Endothelial cell of umbilical vein (primary cell): Measurements from ENCODE around the gene NWD2. TPM values are rescaled to one million over a fixed set of nuclear protein-coding genes. Genes with fewer than 3 reads are reported as not detected.

ENCODE experiments used
- BruUV-seq: library from RNA; stranded (reverse); fragments of 400-500 nt; replicated peaks from 2 replicates; lab custom pipeline; 2021; lab: Mats Ljungman, UMichigan
- CTCF ChIA-PET: fragments of 300-600, 350-600 bp; sonication (Branson Sonifier 250); formaldehyde crosslinking; loops from one replicate; lab custom pipeline; 2021; ENCODE audit warnings: antibody characterized with exemption, inconsistent platforms; lab: Charles Lee
- POLR2A ChIA-PET: fragments of 300-600, 350-600 bp; sonication (Branson Sonifier 250); formaldehyde crosslinking; loops from one replicate; lab custom pipeline; 2021; ENCODE audit warnings: antibody characterized with exemption, inconsistent platforms; lab: Charles Lee
- DNase-seq: peaks from one replicate; pipeline ENCODE4 v3.0.0-alpha.2; 2011; ENCODE audit warnings: low read depth, low spot score
- FAIRE-seq: peaks from 2 replicates; lab custom pipeline; 2011; peaks lifted over from hg19 to GRCh38; lab: Jason Lieb, UNC
- H2AFZ ChIP-seq: 2 replicates; pipeline ENCODE4 v1.6.0; 2012; ENCODE audit warnings: low read depth, low read length, control low read depth, inconsistent platforms
- H3K27ac ChIP-seq: 2 replicates; pipeline ENCODE4 v1.5.1; 2011; ENCODE audit warnings: low read depth, mild to moderate bottlenecking, control low read depth, low read length, moderate library complexity; ENCODE audit not compliant: insufficient read depth
- H3K27me3 ChIP-seq, 2 experiments: 2 replicates each; pipeline versions ENCODE4 v1.6.0 to v1.6.1; 2011; ENCODE audit warnings: low read length in 2 of 2, mixed read lengths in 1 of 2; ENCODE audit not compliant: control insufficient read depth in 2 of 2, insufficient read depth in 2 of 2
- H3K36me3 ChIP-seq, 2 experiments: 2 replicates in 1 of 2; 3 replicates in 1 of 2; pipeline ENCODE4 v1.5.1; 2011; ENCODE audit warnings: low read length in 2 of 2, mild to moderate bottlenecking in 1 of 2, moderate library complexity in 1 of 2; ENCODE audit not compliant: control insufficient read depth in 2 of 2, insufficient read depth in 2 of 2; ENCODE audit errors: extremely low read depth in 1 of 2
- H3K4me1 ChIP-seq: 3 replicates; pipeline ENCODE4 v1.5.1; 2011; ENCODE audit warnings: mild to moderate bottlenecking, low read length; ENCODE audit not compliant: control insufficient read depth, insufficient read depth; ENCODE audit errors: extremely low read depth
- H3K4me2 ChIP-seq: 2 replicates; pipeline ENCODE4 v1.6.1; 2011; ENCODE audit warnings: low read length, control low read depth, mixed read lengths; ENCODE audit not compliant: insufficient read depth
- H3K4me3 ChIP-seq, 3 experiments: fragments of 200-600 bp in 1 of 3; sonication (generic), shearing (Covaris generic) in 1 of 3; replicated peaks in 1 of 3; 2 replicates each; pipeline ENCODE4 v1.5.1; 2011 to 2016; ENCODE audit warnings: control low read depth in 3 of 3, low read length in 3 of 3, mild to moderate bottlenecking in 2 of 3, inconsistent platforms in 1 of 3, low read depth in 1 of 3, moderate library complexity in 1 of 3; ENCODE audit not compliant: insufficient read depth in 1 of 3
- H3K79me2 ChIP-seq: 2 replicates; pipeline ENCODE4 v1.6.0; 2012; ENCODE audit warnings: low read length, inconsistent platforms; ENCODE audit not compliant: control insufficient read depth, insufficient read depth
- H3K9ac ChIP-seq: replicated peaks from 2 replicates; pipeline ENCODE3; 2011; ENCODE audit warnings: low read length, control low read depth; ENCODE audit not compliant: insufficient read depth; ENCODE audit errors: extremely low read depth
- H3K9me1 ChIP-seq: replicated peaks from 3 replicates; pipeline ENCODE4 v1.6.0; 2011; ENCODE audit warnings: mild to moderate bottlenecking, low read length; ENCODE audit not compliant: control insufficient read depth, insufficient read depth; ENCODE audit errors: extremely low read depth
- H3K9me3 ChIP-seq: replicated peaks from 2 replicates; pipeline ENCODE4 v1.5.1; 2012; ENCODE audit warnings: low read length, inconsistent platforms; ENCODE audit not compliant: control insufficient read depth, insufficient read depth
- H4K20me1 ChIP-seq: replicated peaks from 2 replicates; pipeline ENCODE3; 2011; ENCODE audit warnings: mild to moderate bottlenecking, low read length; ENCODE audit not compliant: control insufficient read depth, insufficient read depth; ENCODE audit errors: extremely low read depth
- CTCF ChIP-seq, 2 donors: IDR thresholded peaks; 1 replicate in 1 of 2; 2 replicates in 1 of 2; pipeline ENCODE4 v1.5.1; 2011; ENCODE audit warnings: low read length in 2 of 2, mild to moderate bottlenecking in 2 of 2, moderate library complexity in 2 of 2, control low read depth in 1 of 2, inconsistent platforms in 1 of 2, low read depth in 1 of 2; ENCODE audit not compliant: insufficient read depth in 1 of 2; ENCODE audit errors: extremely low read depth in 1 of 2
- GATA2 ChIP-seq: IDR thresholded peaks from 2 replicates; pipeline ENCODE4 v1.7.0; 2011; ENCODE audit warnings: low read depth, mild to moderate bottlenecking, moderate library complexity, mixed read lengths, low read length; ENCODE audit not compliant: insufficient read length, insufficient read depth
- MAX ChIP-seq: IDR thresholded peaks from 2 replicates; pipeline ENCODE4 v1.6.1; 2011; ENCODE audit not compliant: insufficient read depth, insufficient read length
- MYC ChIP-seq: IDR thresholded peaks from one replicate; pipeline ENCODE4 v1.6.1; 2011; ENCODE audit warnings: mild to moderate bottlenecking, low read depth, low read length
- POLR2AphosphoS5 ChIP-seq: IDR thresholded peaks from 2 replicates; pipeline ENCODE4 v1.6.1; 2012; ENCODE audit warnings: low read depth, mild to moderate bottlenecking, control low read depth, low read length, moderate library complexity; ENCODE audit not compliant: insufficient read depth
- dilution Hi-C: fragments of 300-500 bp; cut with MboI; formaldehyde crosslinking; loops from one replicate; pipeline ENCODE4 v1.15.0; 2019; ENCODE audit warnings: low sequenced_read_pairs; ENCODE audit not compliant: extremely low pct_ligation_motif_present
- intact Hi-C: fragments of 100-400 bp; cut with micrococcal nuclease; formaldehyde crosslinking; loops from one replicate; pipeline ENCODE4 v1.10.0; 2022
- polyA plus RNA-seq, 4 experiments: library from polyadenylated mRNA; depleted of rRNA in 3 of 4; stranded (reverse) in 3 of 4; unstranded in 1 of 4; fragments of >200 nt; gene quantifications; 2 replicates each; pipeline versions ENCODE4 v1.2.1 to v1.2.3, GENCODE V29; 2011 to 2012; ENCODE audit warnings: missing spikeins in 1 of 4
- total RNA-seq: library from RNA; stranded (reverse); gene quantifications from 2 replicates; pipeline ENCODE4 v1.2.3, GENCODE V29; 2021

The NWD2 gene
- total and polyA plus RNA-seq, 2 donors (not counting 3 experiments of a cell fraction or from before 2014, with no cell fraction given): not detected

DNA sequence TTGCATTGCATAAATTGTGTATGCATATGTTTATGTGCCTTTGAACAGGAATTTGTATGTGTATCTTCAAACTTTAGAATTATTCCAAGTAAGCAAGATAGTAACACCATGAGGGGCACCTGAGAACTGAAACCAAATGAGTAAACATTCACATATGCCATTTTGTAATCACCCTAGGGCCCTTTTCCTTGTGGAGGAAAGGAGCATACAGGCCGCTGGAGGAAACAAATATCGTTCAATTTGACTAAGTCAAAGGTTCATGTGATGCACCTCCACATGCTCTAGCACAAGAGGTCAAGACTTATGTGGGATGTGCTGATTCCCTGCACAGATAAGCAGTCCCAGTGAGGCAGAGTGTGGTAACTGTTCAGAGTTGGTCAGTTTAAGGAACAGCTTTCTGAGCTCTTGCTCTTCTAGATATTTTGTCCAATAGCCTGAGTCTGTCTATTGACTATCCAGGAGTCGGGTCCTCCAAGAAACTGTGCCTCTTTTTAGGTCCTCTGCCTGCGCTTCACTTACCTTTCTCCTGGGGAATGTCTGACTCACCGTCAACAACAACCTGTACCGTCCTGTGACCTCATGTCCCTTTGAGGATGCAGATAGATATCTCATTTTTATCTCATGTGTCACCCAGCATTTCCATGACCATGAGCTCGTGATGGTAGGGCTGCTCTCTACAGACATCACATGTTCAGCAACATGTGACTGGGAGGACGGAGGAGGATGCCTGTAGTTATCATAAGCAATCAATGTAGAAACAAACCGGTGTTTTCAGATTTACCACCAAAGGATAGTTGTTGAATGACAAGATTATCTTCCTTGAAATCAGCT lies 196.9 kb downstream of the NWD2 start:
- no peak overlapping the region for H2AFZ ChIP-seq
- intact Hi-C loops: no loop called here
- TF ChIP-seq MYC (no peak), GATA2 (no peak), POLR2AphosphoS5 (no peak), CTCF (IDR thresholded peaks at IDR 0.05; ENCODE audit: extremely low read depth in 1 of 2, insufficient read depth in 1 of 2, low read depth in 1 of 2, low read length in 2 of 2) (no peak), MAX (no peak)
- H3K4me3 ChIP-seq: no peak overlapping the region
- H3K27ac ChIP-seq: no peak overlapping the region
- H3K9ac ChIP-seq: no peak overlapping the region
- DNase-seq (no peak), FAIRE-seq (no peak)
- no peaks in the 10 kb centered on the region for H3K9me1 ChIP-seq
- no peaks in the 10 kb centered on the region for H4K20me1 ChIP-seq
- ChIA-PET CTCF (interaction anchor here (1.1 to 4.2 kb wide), 3 partner anchors 12 to 125 kb away, joined by 3 to 23 read pairs (median 4); a partner anchor contains a TSS), POLR2A (no interaction called here)
- H3K27me3 ChIP-seq: peaks cover 0 to 2% of the 10 kb centered on the region in 2 experiments
- no peaks in the 10 kb centered on the region for H3K36me3 ChIP-seq
- no peak overlapping the region for H3K4me2 ChIP-seq
- no peaks in the 10 kb centered on the region for H3K4me1 ChIP-seq
- dilution Hi-C loops: no loop called here
- no peaks in the 10 kb centered on the region for H3K79me2 ChIP-seq
- BruUV-seq: no TSS peak
- no peaks in the 10 kb centered on the region for H3K9me3 ChIP-seq
